Right kidney (tissue), 1 donor: ENCODE data around the gene PCYT1A.

Source experiments
- DNase-seq: peaks from one replicate; pipeline ENCODE4 v3.0.0-alpha.2; 2016

Gene PCYT1A

GRCh38 chr3:196238612-196239560, 48.6 kb downstream of the PCYT1A start:
- no peak for DNase-seq

- DNase-seq: no peak
Measured at GRCh38 chr3:196237203-196237602, 50.3 kb downstream of the PCYT1A start.

- DNase-seq: no peak
Measured at GRCh38 chr3:196236223-196236622, 51.3 kb downstream of the PCYT1A start.

DNA sequence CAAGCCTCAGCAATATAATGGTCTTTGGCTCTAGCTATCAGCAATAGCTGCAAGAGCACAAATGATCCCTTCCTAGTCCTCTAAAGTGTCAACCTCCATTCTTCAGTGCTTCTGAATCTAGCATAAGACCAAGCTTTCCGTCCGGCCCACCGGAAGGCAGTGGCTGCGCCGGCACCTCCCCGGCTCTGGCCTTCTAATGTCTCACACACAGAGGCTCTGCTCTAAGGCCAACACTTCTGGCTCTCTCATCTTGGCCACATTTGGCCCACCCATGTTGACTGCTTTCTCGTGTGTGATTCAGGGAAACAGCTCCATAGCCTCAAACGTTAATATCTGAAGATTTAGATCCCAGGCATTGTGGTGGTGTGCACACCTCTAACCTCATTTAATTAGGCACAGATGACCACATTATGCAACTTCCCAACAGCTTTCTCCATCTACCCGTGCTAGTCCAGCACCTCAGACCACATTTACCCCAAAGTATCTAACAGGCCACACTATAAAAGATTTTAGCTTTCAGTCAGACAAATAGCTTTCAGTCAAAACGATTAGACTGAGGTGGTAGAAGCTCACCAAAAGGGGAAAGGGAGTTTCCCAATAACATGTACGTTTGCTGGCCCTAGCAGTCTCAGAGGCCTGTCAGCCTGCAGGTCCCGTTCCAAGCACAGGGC, 51.9 kb downstream of the PCYT1A start:
- no peak for DNase-seq

DNA sequence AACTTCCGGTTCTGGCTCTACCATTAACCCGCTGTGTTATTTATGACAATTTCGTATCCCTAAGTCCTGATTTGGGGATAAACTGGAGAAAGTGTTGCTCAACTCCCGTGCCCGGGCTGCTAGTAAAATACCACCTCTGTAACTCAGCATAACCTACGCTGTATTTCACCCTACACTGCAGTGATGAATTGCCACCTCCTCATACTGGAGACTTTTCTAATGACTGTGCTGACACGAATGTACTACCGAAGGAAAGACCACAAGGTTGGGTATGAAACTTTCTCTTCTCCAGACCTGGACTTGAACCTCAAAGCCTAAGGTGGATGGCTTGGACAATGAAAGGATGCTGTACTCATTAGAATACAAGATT, 54.7 kb downstream of the PCYT1A start:
- DNase-seq: no peak

GRCh38 chr3:196232154-196232881, 55.2 kb downstream of the PCYT1A start:
- no peak for DNase-seq

- DNase-seq: no peak
Measured at GRCh38 chr3:196227629-196228493, 59.7 kb downstream of the PCYT1A start.

GRCh38 chr3:196227121-196227561, 60.4 kb downstream of the PCYT1A start:
- DNase-seq: no peak

DNA sequence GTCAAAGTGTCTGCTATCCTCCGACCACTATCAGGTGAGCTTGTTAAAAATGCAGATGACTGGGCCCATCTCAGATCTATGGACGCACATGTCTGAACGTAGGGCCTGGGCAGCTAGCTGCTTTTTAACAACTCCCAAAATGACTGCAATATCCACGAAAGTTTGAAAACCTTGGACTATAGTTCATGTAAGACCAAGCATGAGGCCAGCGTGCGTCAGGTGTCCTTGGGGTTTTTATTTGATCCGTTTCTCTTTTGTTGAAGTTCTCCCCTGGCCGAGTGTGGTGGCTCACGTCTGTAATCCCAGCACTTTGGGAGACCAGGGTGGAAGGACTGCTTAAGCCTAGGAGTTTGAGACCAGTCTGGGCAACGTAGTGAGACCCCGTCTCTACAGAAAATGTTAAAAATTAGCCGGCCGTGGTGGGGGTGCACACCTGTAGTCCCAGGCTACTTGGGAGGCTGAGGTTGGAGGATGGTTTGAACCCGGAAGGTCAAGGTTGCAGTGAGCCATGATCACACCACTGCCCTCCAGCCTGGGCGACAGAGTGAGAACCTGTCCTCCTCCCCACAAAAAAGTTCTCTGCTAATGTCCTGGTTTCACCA, 61.7 kb downstream of the PCYT1A start:
- DNase-seq: no peak

DNA sequence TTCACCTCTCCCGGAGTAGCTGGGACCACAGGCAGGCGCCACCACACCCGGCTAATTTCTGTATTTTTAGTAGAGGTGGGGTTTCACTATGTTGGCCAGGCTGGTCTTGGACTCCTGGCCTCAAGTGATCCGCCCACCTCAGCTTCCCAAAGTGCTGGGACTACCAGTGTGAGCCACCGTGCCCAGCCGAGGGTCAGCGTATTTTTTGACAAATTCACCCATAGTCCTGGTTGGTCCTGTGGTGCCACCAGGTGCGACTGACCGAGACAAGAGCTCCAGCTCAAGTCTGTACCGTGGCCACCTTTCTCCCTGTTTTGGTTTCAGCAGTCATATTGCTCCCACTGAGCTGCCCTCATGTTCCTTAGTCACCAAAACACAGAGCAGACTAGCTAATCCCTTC, 62.4 kb downstream of the PCYT1A start:
- DNase-seq: no peak

DNA sequence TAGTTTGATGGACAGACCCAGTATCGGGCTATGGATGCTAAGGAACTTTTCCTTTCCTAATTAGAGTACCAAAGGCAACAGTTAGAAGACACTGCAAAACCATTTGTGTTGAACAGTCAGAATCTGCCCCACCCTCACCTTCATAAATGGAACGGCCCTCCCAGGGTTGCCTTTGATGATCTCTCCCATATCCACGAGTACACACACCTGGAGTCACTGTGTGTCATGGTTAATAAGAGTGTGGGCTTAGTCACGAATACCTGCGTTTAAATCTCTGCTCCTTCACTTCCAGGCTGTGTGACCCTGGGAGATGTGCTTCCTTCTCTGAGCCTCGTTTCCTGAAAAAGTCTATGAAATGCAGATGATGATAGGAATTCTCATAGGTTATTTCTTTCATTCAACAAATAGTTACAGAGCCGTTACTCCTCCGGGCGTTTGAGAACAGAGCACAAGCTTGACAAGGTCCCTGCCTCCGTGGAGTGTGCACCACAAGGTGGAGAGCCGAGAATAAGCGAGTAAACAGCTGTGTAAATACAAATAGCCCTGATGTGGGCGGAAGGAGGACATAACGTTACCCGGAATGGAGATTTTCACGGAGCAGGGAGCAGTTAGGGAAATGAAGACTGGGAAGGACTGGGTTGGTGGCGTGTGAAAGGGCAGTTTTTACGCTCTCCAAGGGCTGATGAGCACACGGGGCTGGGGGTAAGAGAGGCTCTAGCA, 64.5 kb downstream of the PCYT1A start:
- no peak for DNase-seq

- no peak for DNase-seq
Measured at GRCh38 chr3:196220991-196221390, 66.5 kb downstream of the PCYT1A start.

- DNase-seq: no peak
Measured at GRCh38 chr3:196220587-196220986, 66.9 kb downstream of the PCYT1A start.

- no peak for DNase-seq
Measured at GRCh38 chr3:196219970-196220311, 67.6 kb downstream of the PCYT1A start.

DNA sequence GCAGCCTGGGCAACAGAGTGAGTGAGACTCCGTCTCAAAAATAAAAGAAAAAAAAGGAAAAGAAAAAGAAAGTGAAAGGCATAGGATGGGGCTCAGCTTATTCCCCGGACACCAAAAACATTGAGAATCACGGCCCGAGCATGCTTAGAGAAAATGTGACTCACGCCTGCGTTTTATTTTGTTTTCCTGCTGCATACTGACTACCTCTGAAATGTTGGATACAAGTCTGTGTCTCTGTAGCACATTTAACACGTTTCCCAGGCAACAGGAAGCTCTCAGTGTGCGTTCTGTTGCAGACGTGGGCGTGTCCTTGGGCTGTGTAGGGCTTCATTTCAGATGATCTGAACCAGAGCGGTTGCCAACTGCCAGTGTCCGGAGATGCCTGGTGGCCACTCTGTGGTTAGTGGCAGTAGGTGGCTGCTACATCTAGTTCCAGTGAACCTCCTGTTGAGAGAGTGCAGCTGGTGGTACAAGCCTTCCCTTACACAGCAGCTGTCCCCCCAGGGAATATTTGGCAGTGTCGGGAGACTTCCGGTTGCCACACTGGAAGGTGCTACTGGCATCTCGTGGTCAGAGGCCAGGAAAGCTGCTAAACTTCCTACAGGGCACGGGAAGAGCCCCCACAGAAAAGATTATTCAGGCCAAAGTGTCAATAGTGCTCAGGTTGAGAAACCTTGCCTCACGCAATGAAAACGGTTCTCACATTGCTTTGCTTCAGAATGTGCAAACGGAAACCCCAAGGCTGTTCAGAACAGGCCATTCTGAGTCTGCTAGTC, 68.1 kb downstream of the PCYT1A start:
- DNase-seq: no peak

DNA sequence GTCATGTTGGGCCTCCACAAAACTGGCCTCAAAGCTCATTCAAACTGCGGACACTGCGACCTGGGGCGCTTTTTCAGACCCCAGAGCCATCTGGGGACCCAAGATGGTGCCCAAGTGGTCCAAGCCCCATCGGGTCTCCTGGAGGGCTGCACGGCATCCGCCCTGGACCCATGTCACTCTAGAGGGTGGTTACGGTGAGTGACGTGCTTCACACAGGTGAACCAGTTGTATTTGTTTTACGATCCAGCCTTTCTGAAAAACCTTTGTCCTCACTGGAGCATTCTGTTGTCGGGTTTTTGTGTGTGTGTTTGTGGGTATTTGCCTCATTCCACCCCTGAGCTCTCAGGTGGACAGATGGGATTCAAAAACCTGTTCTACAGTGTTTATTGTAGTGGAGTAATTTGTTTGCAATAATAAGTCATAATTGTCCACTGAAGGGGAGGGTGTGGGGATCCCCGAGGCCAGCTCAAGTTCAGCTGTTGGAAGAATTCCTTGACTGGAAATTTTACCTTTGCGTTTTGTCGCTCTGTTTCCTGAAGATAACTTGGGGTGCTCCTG, 69.3 kb downstream of the PCYT1A start:
- DNase-seq: no peak

GRCh38 chr3:196217307-196218154, 70.0 kb downstream of the PCYT1A start:
- DNase-seq: no peak

DNA sequence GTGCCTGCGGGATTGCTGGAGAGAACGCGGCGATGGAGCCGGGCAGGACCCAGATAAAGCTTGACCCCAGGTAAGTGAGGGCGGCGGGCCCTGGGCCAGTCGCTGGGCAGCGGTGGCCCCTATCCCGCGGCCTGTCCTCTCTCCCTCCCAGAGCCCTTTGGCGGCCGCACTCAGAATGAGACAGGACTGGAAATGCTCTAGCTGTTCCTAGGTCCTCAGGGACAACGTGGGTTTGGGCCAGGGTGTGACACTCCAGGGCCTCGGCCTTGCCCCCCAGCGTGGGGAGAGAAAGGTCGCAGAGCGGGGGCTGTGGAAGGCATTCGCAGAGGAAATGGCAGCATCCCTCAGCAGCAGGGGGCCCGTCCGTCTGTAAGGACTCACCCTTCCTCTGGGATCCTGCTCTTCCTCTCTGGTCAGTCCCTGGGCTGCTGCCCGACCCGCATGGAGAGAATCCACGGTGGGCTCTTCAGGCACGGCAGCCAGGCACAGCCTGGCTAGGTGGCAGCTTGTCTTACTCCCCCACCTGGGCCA, 70.8 kb downstream of the PCYT1A start:
- DNase-seq: no peak
